ENCODE measurements around the gene CAMSAP1.

CAMSAP1 gene

DNA sequence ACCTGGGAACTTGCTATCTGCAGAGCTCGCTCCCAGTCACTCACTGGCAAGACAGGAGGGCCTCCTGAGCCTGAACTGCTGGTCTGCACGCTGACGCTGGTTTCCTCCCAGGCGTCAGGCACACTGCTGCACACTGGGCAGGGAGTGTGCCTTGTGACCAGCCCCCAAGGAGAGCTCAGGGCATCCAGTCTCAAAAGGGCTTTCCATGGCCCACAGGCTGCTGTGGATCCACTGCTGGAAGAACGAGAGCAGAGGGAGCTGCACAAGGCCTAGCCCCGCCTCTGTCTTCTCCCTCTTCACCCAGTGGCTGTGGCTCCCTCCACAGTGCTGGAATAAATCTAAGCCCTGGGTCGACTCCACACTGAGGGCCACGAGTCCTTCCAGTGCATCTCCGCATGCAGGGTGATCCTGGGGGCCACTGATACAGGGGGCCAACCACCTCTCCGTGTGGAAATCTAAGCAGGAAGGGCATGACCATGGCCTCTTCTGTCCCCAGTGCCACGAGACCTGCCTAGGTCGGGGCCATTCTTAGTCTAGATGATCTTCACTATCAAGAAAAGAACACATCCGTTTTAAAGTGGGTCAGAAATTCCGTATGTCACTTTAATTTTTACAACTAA is 93.6 kb downstream of the CAMSAP1 start:
- no peaks in the 10 kb centered on the region for H3K9me2 ChIP-seq (ENCODE audit: low read depth, low read length)
- no peaks in the 10 kb centered on the region for H3K79me2 ChIP-seq (ENCODE audit: insufficient read depth, low read length)
- no peaks in the 10 kb centered on the region for H3K9me3 ChIP-seq (ENCODE audit: low read length)
- H3F3A ChIP-seq (ENCODE audit: insufficient read depth, low read length) = no peaks in the 10 kb centered on the region
- no peaks in the 10 kb centered on the region for H3K4me1 ChIP-seq (ENCODE audit: insufficient read depth, low read length, severe bottlenecking)
- peaks cover 55% of the 10 kb centered on the region for H3K36me3 ChIP-seq (ENCODE audit: insufficient read depth, low read length)
- no peaks in the 10 kb centered on the region for H4K20me1 ChIP-seq (ENCODE audit: insufficient read depth, low read length)
- TF ChIP-seq, protein P1, sequence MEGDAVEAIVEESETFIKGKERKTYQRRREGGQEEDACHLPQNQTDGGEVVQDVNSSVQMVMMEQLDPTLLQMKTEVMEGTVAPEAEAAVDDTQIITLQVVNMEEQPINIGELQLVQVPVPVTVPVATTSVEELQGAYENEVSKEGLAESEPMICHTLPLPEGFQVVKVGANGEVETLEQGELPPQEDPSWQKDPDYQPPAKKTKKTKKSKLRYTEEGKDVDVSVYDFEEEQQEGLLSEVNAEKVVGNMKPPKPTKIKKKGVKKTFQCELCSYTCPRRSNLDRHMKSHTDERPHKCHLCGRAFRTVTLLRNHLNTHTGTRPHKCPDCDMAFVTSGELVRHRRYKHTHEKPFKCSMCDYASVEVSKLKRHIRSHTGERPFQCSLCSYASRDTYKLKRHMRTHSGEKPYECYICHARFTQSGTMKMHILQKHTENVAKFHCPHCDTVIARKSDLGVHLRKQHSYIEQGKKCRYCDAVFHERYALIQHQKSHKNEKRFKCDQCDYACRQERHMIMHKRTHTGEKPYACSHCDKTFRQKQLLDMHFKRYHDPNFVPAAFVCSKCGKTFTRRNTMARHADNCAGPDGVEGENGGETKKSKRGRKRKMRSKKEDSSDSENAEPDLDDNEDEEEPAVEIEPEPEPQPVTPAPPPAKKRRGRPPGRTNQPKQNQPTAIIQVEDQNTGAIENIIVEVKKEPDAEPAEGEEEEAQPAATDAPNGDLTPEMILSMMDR (IDR thresholded peaks at IDR 0.05; ENCODE audit: low read length) = no peak
- no peak for TF ChIP-seq EZH2 (IDR thresholded peaks at IDR 0.05; ENCODE audit: borderline replicate concordance, low read length)
- no peak overlapping the region for H2AFZ ChIP-seq (ENCODE audit: low read length)
- no peak overlapping the region for H3K4me3 ChIP-seq (ENCODE audit: low read depth, low read length, poor library complexity, severe bottlenecking)
- H3K9ac ChIP-seq (ENCODE audit: low read length) = no peak overlapping the region
- no peak overlapping the region for H3K27ac ChIP-seq (ENCODE audit: low read depth, low read length, poor library complexity, severe bottlenecking)
- no peaks in the 10 kb centered on the region for H3K27me3 ChIP-seq (ENCODE audit: insufficient read depth, low read length)
- no peak overlapping the region for H3K4me2 ChIP-seq (ENCODE audit: low read length)

DNA sequence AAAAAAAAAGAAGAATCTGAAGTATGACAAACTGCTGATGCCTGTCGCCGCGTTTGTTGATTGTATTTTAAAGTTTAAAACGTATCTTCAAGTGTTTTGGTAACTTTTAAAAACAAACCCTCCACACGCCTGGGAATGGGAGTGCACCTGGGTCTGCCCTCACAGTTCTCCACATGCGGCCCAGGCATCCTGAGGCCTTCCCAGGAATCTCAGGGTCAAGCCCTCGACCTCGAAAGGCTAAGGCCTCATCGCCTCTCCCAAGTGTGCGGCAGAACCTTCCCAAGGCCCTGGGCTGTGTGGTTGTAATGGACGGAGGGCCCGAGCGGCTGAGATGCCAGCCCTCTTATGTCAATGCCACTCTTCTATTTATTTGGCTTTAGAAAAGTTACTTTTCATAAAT is 94.4 kb downstream of the CAMSAP1 start:
- H3K27ac ChIP-seq (ENCODE audit: low read depth, low read length, poor library complexity, severe bottlenecking) = no peak overlapping the region
- no peak overlapping the region for H3K4me2 ChIP-seq (ENCODE audit: low read length)
- no peaks in the 10 kb centered on the region for H3K4me1 ChIP-seq (ENCODE audit: insufficient read depth, low read length, severe bottlenecking)
- H3K9me3 ChIP-seq (ENCODE audit: low read length) = no peaks in the 10 kb centered on the region
- no peaks in the 10 kb centered on the region for H4K20me1 ChIP-seq (ENCODE audit: insufficient read depth, low read length)
- H3K9ac ChIP-seq (ENCODE audit: low read length) = no peak overlapping the region
- no peaks in the 10 kb centered on the region for H3K27me3 ChIP-seq (ENCODE audit: insufficient read depth, low read length)
- TF ChIP-seq EZH2 (IDR thresholded peaks at IDR 0.05; ENCODE audit: borderline replicate concordance, low read length) = no peak
- TF ChIP-seq, protein P1 (IDR thresholded peaks at IDR 0.05; ENCODE audit: low read length) = no peak
- H3K36me3 ChIP-seq (ENCODE audit: insufficient read depth, low read length) = peaks cover 49% of the 10 kb centered on the region
- H3K9me2 ChIP-seq (ENCODE audit: low read depth, low read length) = no peaks in the 10 kb centered on the region
- no peaks in the 10 kb centered on the region for H3K79me2 ChIP-seq (ENCODE audit: insufficient read depth, low read length)
- no peak overlapping the region for H3K4me3 ChIP-seq (ENCODE audit: low read depth, low read length, poor library complexity, severe bottlenecking)
- no peaks in the 10 kb centered on the region for H3F3A ChIP-seq (ENCODE audit: insufficient read depth, low read length)
- H2AFZ ChIP-seq (ENCODE audit: low read length) = no peak overlapping the region

DNA sequence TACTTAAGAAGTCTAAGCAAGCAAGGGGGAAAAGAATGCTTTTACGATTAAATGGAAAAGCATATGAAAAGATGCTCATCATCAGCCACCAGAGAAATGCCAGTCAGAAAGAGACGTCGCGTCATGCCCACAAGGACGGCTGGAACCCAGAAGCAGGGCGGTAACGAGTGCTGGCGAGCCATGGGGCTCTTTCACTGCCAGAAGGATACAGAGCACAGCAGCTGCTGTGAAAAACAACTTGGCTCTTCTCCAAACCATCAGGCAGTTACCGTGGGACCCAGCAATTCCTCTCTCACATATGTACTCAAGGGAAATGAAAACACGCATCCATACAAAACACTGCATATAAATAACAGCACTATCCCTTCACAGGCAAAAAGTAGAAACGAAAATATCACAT is 95.5 kb downstream of the CAMSAP1 start:
- H2AFZ ChIP-seq (ENCODE audit: low read length) = no peak overlapping the region
- no peaks in the 10 kb centered on the region for H3F3A ChIP-seq (ENCODE audit: insufficient read depth, low read length)
- H3K9me3 ChIP-seq (ENCODE audit: low read length) = no peaks in the 10 kb centered on the region
- H3K36me3 ChIP-seq (ENCODE audit: insufficient read depth, low read length) = peaks cover 44% of the 10 kb centered on the region; the same call in 1 of the 2 replicates
- H3K4me2 ChIP-seq (ENCODE audit: low read length) = no peak overlapping the region
- no peak overlapping the region for H3K9ac ChIP-seq (ENCODE audit: low read length)
- H4K20me1 ChIP-seq (ENCODE audit: insufficient read depth, low read length) = no peaks in the 10 kb centered on the region
- no peak overlapping the region for H3K27ac ChIP-seq (ENCODE audit: low read depth, low read length, poor library complexity, severe bottlenecking)
- no peak overlapping the region for H3K4me3 ChIP-seq (ENCODE audit: low read depth, low read length, poor library complexity, severe bottlenecking)
- H3K27me3 ChIP-seq (ENCODE audit: insufficient read depth, low read length) = no peaks in the 10 kb centered on the region
- H3K9me2 ChIP-seq (ENCODE audit: low read depth, low read length) = no peaks in the 10 kb centered on the region
- no peak for TF ChIP-seq EZH2 (IDR thresholded peaks at IDR 0.05; ENCODE audit: borderline replicate concordance, low read length)
- TF ChIP-seq, protein P1 (IDR thresholded peaks at IDR 0.05; ENCODE audit: low read length) = no peak
- H3K4me1 ChIP-seq (ENCODE audit: insufficient read depth, low read length, severe bottlenecking) = no peaks in the 10 kb centered on the region
- H3K79me2 ChIP-seq (ENCODE audit: insufficient read depth, low read length) = no peaks in the 10 kb centered on the region
